ENCODE data around the gene BSG.

The BSG gene

DNA sequence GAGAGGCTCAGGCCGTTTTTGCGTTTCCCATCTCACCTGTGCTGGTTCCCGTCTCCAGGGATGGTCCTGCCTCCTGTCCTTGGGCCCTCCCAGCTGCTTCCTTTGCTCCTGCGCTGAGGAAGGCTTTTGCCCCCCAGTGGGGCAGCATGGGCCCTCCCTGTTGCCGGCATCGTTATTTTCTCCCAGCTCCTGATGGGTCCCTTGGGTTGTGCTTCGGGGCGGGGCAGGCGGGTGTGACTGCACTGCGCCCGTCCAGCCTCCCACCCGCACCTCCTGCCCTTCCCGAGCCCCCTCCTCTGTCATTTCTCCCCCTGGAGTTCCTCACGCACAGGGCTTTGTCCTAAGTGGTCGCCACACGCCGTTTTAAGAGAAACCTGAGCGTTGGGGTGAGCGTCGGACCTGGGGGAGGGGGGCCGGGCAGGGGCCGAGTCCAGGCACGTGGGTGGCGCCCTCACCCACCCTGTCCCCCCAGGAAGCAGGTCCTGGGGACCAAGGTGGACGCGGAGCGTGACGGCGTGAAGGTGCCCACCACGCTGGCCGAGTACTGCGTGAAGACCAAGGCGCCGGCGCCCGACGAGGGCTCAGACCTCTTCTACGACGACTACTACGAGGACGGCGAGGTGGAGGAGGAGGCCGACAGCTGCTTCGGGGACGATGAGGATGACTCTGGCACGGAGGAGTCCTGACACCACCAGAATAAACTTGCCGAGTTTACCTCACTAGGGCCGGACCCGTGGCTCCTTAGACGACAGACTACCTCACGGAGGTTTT is 31.3 kb upstream of the BSG start:
- no peak for DNase-seq

DNA sequence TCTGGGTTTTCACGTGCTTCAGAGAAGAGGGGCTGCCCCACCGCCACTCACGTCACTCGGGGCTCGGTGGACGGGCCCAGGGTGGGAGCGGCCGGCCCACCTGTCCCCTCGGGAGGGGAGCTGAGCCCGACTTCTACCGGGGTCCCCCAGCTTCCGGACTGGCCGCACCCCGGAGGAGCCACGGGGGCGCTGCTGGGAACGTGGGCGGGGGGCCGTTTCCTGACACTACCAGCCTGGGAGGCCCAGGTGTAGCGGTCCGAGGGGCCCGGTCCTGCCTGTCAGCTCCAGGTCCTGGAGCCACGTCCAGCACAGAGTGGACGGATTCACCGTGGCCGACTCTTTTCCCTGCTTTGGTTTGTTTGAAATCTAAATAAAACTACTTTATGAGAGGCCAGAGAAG is 30.7 kb upstream of the BSG start:
- DNase-seq: no peak

DNA sequence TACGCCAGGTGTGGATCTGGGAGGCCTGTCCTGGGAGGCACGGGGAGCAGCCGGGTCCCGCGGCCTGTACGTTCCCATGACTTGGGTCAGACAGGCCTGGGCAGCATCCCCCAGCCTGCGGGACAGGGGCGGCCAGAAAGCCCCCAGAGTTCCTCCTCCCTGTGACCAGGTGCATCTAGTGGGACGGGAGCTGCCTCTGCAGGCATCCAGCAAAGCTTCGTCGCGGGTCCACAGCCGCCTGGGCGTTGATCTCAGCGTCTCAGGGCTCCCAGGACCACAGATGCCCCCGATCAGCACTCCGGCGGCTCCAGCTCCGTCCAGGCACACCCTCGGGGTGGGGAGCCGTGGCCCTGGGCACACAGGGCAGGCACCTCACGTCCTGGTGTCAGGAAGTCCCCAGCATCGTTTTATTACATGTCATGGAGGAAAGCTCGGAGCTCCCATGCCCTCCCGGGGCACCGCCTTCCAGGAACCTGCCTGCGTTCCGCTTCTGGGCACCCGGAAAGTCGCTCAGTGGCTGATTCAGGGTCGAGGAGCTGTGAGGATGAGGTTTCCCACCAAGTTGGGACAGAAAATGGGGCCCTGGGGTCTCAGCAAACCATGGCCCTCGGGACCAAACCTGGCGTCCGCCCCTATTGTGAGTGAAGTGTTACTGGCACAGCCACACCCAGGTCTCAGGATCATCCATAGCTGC is 30.1 kb upstream of the BSG start:
- no peak for DNase-seq

DNA sequence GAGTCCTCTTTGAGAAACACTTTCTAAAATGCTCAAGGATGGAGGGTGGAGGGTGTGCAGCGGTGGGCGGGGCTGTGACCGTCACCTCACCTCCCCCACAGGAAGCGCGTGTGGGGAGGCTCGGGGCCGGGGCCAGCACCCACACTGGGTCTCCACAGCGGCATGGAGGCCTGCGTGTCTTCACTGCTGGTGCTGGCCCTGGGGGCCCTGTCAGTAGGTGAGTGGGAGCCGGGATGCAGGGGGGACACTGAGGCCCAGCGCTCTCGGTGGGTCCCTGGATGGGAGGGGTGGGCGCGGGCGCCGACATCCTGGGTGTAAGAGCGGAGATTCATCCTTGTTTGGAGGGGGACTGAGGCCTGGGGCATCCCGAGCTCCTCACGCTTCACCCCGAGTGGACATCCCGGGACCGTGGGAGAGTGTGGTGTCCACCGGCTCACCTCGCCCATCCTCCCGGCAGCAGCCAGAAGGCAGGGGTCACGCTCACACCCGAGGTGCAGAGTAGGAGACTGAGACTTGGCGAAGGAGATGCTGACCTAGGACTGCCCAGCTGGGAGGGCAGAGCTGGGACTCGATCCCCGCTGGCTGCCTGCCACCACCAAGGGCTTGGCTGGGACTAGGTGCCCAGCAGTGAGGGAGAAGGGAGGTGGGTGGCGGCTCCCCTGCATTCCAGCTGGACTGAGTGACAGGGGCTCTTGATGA is 28.3 kb upstream of the BSG start, which contains the start of gene GZMM:
GZMM (plus strand) TSS at position 144 of the 699 bp plus-strand sequence; CDS start at position 163, 19 bp downstream.
- no peak for DNase-seq

DNA sequence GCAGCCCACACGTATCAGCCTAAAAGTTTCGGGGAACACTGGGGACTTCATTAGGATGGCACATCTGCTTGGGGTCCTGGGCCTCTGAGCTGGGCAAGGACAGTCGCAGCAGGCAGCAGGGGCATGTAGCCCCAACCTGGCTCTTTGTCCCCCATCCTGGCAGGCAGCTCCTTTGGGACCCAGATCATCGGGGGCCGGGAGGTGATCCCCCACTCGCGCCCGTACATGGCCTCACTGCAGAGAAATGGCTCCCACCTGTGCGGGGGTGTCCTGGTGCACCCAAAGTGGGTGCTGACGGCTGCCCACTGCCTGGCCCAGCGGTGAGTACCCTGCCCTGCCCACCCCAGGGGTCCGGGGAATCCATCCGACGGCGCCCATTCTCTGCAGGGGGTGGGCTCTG is 25.3 kb upstream of the BSG start:
- no peak for DNase-seq

DNA sequence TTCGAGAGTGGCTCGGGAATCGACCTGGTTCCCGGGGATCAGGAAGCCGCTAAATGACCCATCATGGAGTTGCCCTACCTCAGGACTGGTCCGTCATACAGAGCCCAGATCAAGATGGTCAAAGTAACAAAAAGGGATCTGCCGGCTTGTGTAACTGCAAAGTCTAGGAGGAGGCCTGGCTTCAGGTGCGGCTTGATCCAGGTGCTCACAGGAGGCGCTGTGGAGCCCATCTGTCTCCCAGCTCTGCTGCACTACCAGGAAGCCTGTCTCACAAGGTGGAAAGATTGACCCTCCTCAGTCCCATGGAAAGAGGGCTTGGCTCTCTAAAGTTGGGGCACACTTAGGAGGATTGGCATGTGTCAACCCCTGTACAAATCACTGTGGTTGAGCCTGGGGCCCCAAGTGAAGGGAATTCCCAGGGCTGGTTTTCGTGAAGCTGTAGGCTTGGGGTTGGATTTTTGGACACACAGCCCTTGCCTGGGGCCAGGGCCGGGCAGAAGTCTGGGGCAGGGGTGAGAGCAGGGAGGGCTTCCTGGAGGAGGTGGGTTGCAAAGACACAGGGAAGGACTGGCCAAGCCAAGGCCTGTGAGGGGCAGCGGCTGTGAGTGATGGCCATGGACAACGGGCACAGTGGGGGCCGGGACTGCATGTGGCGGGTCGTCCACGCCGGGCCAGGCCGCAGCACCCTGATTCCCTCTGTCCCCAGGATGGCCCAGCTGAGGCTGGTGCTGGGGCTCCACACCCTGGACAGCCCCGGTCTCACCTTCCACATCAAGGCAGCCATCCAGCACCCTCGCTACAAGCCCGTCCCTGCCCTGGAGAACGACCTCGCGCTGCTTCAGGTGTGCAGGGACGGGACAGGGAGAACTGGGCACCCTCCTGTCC is 24.3 kb upstream of the BSG start:
- no peak for DNase-seq

DNA sequence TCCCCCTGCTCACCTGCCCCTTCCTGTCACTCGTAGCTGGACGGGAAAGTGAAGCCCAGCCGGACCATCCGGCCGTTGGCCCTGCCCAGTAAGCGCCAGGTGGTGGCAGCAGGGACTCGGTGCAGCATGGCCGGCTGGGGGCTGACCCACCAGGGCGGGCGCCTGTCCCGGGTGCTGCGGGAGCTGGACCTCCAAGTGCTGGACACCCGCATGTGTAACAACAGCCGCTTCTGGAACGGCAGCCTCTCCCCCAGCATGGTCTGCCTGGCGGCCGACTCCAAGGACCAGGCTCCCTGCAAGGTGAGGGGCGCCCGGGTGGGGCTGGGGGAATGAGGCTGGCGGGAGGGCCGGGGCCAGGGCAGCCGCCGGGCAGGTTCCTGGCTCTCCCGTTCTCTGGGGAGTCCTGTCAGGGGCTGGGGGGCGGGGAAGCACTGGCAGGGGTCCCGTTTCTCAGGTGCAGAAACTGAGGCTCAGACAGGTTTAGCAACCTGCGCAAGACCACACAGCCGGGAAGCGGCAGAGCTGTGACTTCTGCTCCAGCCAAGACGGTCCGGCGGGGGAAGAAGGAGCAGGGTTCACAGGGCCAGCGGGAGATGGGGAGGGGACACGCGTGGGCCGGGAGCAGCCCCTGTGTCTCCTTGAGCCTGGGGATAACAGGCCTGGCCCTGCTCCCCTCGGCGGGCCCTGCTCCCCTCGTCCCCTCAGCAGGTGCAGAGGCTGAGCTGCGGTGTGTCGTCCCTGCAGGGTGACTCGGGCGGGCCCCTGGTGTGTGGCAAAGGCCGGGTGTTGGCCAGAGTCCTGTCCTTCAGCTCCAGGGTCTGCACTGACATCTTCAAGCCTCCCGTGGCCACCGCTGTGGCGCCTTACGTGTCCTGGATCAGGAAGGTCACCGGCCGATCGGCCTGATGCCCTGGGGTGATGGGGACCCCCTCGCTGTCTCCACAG is 23.2 kb upstream of the BSG start:
- DNase-seq: no peak

DNA sequence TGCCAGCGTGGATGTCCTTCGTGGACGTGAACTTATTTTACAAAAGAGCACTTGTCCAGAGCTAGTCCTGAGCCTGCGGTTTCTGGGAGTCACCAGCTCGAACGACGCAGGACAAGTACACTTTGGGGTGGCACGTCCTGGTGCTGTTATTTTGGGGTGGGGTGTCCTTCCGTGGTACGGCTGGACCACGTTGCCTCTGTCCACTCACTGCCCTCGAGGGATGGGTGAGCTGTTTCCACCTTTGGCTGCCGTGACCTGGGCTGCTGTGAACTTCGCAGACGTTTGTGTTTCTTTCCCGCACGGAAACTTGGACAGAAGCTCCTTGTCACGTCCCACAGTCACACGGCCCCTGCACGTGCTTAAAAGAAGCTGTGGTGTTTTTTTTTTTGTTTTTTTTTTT is 17.6 kb upstream of the BSG start:
- DNase-seq: no peak

DNA sequence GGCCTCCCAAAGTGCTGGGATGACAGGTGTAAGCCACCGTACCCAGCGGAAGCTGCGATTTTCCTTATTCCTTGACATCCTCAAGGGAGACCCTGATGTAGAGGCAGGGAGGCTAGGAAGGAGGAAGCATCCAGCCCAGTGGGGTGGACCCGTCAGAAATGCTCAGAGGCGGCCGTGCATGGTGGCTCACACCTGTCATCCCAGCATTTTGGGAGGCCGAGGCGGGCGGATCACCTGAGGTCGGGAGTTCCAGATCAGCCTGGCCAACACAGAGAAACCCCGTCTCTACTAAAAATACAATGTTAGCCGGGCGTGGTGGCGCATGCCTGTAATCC is 17.0 kb upstream of the BSG start:
- no peak for DNase-seq

DNA sequence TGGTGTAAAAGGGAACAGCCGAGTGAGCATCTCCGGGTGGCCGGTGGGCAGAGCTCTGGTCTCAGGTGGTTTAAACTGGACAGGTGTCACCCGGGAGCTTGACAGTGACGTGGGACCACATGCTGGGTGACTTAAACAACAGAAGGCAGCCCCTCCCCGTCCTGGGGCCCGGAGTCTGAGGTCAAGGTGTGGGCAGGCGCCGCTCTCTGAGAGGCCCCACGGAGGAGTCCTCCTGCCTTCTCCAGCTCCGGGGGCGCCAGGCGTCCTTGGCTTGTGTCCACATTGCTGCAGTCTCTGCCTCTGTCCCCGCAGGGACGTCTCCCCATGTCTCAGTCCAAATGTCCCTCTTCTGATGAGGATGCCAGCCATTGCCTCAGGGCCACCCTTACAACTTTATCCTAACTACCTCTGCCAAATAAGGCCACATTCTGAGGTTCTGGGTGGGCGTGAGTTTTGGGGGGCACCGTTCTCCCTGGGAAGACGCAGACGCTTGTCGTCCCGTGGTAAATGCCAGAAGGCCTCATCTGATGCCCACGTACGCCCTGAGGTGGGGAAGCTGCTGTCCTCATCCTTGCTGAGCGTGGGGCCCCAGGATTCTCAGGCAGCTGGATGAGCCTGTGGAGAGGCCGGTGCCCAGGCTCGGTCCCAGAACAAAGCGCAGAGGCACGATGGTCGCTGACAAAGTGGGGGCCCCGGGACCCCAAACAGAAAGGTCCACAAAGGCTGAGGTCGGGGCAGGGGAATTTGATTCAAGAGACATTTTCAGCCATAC is 15.6 kb upstream of the BSG start:
- no peak for DNase-seq

DNA sequence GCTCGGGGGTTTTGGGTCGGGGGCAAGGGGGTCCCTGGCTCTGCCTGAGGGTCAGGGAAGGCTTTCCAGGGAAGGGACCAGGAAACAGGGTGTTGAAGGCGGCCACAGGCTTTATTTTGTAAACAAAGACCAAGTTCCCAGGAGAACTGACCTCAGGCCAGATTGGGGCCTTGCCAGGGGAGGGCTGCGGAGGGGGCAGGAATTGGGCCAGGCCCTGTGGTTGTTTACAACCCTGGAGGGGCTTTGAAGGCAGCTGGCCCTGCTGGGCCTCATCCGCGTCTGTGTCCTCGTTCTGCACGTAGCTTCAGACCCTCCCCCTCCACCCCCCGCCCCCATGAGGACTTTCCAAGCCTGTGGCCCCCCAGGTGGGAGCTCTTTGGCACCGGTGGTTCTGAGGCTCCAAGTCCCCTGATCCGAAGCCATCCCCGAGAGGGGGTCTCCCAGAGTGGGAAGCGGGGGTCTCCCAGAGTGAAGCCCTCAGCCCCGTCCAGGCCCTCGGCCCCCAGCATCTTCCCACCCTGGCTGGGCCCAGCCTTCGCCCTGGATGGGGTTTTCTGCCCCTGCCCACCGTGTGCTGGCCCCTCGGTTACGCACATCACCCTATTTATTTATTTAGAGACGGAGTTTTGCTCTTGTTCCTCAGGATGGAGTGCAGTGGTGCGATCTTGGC is 13.5 kb upstream of the BSG start:
- no peak for DNase-seq

DNA sequence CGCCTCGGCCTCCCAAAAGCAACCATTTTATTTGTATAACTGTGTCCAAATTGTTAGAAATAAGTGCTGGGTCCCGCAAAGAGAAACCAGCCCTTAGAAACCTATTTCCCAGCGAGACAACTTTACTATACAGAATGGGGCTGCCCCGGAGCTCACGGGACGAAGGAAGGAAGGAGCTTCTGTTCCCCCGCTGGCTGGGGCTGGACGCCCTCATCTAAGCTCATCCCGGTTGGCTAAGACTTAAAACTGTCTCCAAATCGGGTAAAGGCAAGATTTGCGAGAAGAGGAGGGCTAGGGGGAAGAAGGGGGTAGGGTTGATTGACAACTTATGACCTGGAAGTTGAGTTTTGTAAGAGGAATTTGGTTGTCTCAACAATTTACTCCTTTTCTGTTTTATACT is 12.3 kb upstream of the BSG start:
- no peak for DNase-seq

DNA sequence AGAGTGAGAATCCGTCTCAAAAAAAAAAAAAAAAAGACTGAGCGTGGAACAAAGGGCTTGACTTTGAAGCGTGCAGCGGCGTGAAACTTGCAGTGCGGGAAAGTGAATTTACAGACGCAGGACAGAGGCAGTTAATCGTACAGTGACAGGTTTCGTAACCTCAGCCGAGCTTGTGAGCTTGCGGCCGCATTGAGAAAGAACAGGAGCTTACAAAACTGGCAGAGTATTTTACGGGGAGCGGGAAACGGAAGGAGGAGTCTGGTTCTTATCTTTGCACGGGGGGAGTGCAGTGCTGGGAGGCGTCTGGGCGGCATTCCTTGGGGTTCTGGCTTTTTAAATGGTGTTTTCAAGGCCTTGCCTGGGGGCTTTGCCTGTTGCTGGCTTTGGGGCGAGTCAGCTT is 6.0 kb upstream of the BSG start:
- no peak for DNase-seq

DNA sequence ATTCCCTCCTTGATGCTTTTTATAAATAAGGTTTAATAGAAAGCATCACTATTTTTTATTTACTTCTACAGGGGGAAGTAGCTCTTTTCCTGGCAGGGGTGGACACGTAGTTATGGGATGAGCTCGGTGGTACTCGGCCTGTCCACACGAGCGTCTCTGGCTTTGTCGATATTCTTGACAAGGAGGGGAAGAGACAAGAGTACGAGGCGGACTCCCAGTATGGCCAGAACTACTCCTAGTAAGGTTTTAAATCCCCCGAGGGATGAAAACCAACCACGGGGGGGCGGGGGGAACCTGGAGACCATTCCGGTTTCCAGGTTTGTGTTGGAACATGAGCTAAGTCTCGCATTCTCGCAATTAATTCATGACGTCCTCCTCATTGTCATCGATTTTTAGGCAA is 5.6 kb upstream of the BSG start:
- no peak for DNase-seq

DNA sequence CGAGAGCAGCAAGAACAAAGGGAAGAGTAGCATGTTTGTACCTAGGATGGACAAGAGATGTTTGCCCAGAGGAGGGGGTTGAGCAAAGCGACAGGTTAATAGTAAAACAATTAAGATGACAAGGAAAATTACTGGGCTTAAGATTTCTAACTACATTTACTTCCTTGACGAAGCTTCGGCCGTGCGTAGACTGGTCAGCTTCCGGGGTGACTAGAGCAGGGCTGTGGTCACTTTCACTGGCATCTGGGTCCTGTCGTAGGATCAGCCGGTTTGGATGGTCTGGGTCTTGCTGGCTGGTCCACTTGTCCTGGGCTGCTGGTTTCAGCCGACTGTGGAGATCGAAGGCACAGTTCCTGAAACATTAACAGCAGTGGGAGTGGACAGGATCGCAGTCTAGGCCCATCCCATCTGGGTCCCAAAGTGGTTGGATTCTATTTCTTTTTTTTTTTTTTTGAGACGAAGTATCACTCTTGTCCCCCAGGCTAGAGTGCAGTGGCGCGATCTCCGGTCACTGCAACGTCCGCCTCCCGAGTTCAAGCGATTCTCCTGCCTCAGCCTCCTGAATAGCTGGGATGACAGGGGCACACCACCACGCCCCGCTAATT is 5.0 kb upstream of the BSG start:
- no peak for DNase-seq

DNA sequence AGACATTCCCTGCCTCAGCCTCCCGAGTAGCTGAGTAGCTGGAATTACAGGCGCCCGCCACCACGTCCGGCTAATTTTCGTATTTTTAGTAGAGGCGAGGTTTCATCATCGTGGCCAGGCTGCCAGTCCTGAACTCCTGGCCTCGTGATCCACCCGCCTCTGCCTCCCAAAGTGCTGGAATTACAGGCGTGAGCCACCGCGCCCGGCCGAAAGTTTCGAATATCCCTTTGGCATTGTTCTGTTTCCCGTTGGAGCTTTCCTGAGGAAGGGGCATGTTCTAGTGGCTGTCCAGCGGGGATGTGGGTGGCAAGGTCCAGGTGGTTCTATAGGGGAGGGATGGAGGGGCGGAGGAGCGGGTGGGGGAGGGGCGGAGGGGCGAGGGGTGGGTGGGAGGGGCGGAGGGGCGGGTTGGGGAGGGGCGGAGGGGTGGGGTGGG is 2.1 kb upstream of the BSG start:
- DNase-seq: no peak

DNA sequence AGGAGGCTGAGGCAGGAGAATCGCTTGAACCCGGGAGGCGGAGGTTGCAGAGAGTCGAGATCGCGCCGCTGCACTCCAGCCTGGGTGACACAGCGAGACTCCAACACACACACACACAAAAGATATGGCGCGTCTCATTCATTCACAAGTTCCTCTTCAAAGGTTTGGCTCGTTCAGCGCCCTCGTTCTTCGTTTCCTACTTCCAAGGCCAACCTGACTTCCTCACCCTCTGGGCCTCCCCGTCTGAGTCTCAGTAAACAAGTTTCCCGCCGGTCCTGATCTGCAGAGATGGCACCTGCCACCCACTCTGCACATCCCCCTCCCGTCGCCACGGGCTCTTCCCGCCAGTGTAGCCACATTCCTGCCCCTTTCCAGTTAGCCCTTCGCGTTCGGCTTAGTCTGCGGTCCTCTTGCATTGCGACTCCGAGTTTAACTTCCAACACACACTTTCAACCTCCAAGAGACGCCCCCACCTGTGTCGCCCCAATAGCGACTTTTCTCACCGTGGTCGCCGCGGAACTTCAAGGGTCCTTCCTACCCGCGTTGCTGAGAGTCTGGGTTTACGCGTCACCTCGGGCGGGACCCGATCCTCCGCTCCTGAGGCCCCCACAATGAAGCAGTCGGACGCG is 1.3 kb upstream of the BSG start:
- peak; percentile 35 for DNase-seq

DNA sequence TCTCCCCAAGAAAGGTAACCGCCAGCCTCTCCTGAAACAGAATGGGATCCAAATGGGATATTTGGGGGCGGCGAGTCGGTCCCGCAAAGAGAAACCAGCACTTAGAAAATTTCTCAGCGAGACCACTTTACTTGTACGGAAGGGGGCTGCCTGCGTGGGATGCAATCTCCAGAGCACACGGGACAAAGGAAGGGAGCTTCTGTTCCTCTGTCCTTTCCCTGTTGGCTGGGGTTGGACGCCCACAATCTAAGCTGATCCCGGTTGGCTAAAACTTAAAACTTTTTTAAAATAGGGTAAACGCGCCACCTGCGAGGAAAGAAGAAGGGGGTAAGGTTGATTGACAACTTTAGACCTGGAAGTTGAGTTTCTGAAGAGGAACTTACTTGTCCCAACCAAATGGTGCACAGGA is 826 bp upstream of the BSG start:
- DNase-seq: no peak

DNA sequence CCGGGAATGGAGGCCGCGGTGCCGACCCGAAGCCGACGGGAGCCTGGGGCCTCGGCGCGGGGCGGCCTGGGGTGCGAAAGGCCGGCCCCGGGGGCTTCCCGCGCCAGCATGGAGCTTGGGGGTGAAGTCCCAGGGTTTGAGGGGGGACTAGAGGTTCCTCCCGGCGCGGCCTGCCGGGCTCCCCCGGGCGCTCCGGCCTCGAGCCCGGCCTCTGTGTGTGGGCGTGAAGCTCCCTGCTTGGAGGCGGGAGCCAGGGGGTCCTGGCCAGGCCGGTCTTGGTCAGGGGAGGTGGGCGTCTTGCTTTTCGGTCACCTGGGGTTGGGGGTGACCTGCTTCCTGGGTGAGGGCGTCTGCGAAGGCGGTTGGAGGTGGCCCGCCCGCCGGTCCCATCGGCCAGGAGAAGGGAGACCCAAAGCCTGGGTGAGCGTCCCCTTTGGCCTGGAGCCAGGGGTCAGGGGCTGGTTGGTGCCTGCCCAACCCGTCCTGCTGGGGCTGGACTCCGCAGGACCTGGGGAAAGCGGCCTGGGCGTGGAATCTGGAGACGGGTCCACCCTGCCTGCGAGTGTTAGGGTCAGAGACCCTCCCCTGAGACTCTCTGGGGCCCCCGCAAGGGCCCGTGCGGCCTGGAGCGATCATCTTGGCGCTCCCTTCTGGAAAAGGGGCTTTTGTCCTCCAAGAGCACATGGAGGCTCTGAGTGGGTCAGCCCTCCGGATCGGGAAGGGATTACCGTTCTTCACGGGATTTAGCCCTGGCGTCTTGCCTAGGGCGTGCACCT is 535 bp downstream of the BSG start:
- DNase-seq: no peak
